Natural killer cell (primary cell): ENCODE data around the gene NABP1. TPM values are rescaled to one million over a fixed set of nuclear protein-coding genes. Genes with fewer than 3 reads are reported as not detected.

Experiments
- ATAC-seq, 3 donors: fragments of 150-1000 bp in 2 of 3; fragments of 200-7000 bp in 1 of 3; cut with Tn5 transposase; 1 replicate in 1 of 3; 2 replicates in 2 of 3; pipeline ENCODE4 v1.10.0; 2021; ENCODE audit warnings: mild to moderate bottlenecking in 2 of 3, moderate library complexity in 2 of 3
- DNase-seq, 2 donors: peaks; one replicate each; pipeline versions ENCODE4 v3.0.0 to v3.0.0-alpha.2; 2013 to 2021; ENCODE audit warnings: mixed read lengths in 1 of 2
- H3K27ac ChIP-seq: one replicate; pipeline ENCODE4 v1.5.1; 2013; ENCODE audit warnings: mild to moderate bottlenecking, low read length
- H3K27me3 ChIP-seq: one replicate; pipeline ENCODE4 v1.6.1; 2013; ENCODE audit warnings: low read length; ENCODE audit not compliant: control insufficient read depth, insufficient read depth
- H3K36me3 ChIP-seq: one replicate; pipeline ENCODE4 v1.6.1; 2013; ENCODE audit warnings: low read length; ENCODE audit not compliant: control insufficient read depth, insufficient read depth
- H3K4me1 ChIP-seq: one replicate; pipeline ENCODE4 v1.6.1; 2013; ENCODE audit warnings: low read length; ENCODE audit not compliant: control insufficient read depth, insufficient read depth
- H3K4me3 ChIP-seq: one replicate; pipeline ENCODE4 v1.5.1; 2013; ENCODE audit warnings: low read length
- H3K9me3 ChIP-seq: one replicate; pipeline ENCODE4 v1.6.1; 2013; ENCODE audit warnings: low read length; ENCODE audit not compliant: control insufficient read depth, insufficient read depth
- H3K27ac Mint-ChIP-seq, 2 donors: one replicate each; pipeline ENCODE4 v1.8.0; 2022; ENCODE audit warnings: mild to moderate bottlenecking in 2 of 2, mixed read lengths in 2 of 2, moderate library complexity in 1 of 2
- H3K27me3 Mint-ChIP-seq, 2 donors: one replicate each; pipeline ENCODE4 v1.8.0; 2022; ENCODE audit warnings: low read depth in 2 of 2, mixed read lengths in 2 of 2
- H3K36me3 Mint-ChIP-seq: one replicate; pipeline ENCODE4 v1.8.0; 2022; ENCODE audit warnings: mixed read lengths
- H3K4me1 Mint-ChIP-seq, 2 donors: one replicate each; pipeline ENCODE4 v1.8.0; 2022; ENCODE audit warnings: mixed read lengths in 2 of 2
- H3K4me3 Mint-ChIP-seq: one replicate; pipeline ENCODE4 v1.8.0; 2022; ENCODE audit warnings: mild to moderate bottlenecking, moderate library complexity, mixed read lengths
- H3K9me3 Mint-ChIP-seq, 2 donors: one replicate each; pipeline ENCODE4 v1.8.0; 2022; ENCODE audit warnings: mixed read lengths in 2 of 2
- CTCF ChIP-seq: fragments of 200-600 bp; IDR thresholded peaks from one replicate; pipeline ENCODE4 v1.8.0; 2022; ENCODE audit warnings: antibody characterized with exemption
- WGBS: methylation state at CpG from one replicate; pipeline ENCODE4 v1.1.7; 2013; ENCODE audit warnings: missing lambda C conversion rate; ENCODE audit not compliant: insufficient coverage; 5-methylcytosine and 5-hydroxymethylcytosine counted together
- intact Hi-C: fragments of 100-400 bp; cut with micrococcal nuclease; formaldehyde crosslinking; loops from one replicate; pipeline ENCODE4 v1.14.2; 2022
- total RNA-seq, 4 donors: library from RNA; stranded (reverse); fragments of 120-200 nt in 1 of 4; gene quantifications; one replicate each; pipeline versions ENCODE4 v1.2.3 to v1.2.4, GENCODE V29; 2013 to 2022

NABP1 gene
- total RNA-seq, 3 donors from 2014 or later (not counting 1 experiment from before 2014, with no cell fraction given): 44.5 to 52.2 (median 45.7) TPM

GRCh38 chr2:191637182-191638078, 40.5 kb upstream of the NABP1 start:
- peaks cover 26 to 27% of the 10 kb centered on the region in 2 donors for H3K4me1 Mint-ChIP-seq
- no peak for TF ChIP-seq CTCF
- Histone ChIP-seq H3K4me3 (no peak overlapping the region), H3K36me3 (no peaks in the 10 kb centered on the region), H3K9me3 (no peaks in the 10 kb centered on the region), H3K4me1 (peaks cover 15% of the 10 kb centered on the region), H3K27me3 (no peaks in the 10 kb centered on the region), H3K27ac (peak overlapping the region; percentile 46)
- DNase-seq: peak in 1 of 2 donors; percentile 63
- 76% methylated on average over 6 of the region's 6 CpGs for WGBS
- peaks cover 0 to 6% of the 10 kb centered on the region in 2 donors for H3K27me3 Mint-ChIP-seq
- H3K27ac Mint-ChIP-seq: peak overlapping the region; percentile 78 to 88
- no peaks in the 10 kb centered on the region for H3K36me3 Mint-ChIP-seq
- H3K9me3 Mint-ChIP-seq: no peaks in the 10 kb centered on the region
- peak; percentile 88 to 95 (median 88) for ATAC-seq
- intact Hi-C loops: no loop called here
- H3K4me3 Mint-ChIP-seq: peak overlapping the region; percentile 74

GRCh38 chr2:191638079-191638801, 39.7 kb upstream of the NABP1 start:
- Histone ChIP-seq H3K27ac (peak overlapping the region; percentile 46), H3K4me1 (peaks cover 15% of the 10 kb centered on the region), H3K4me3 (no peak overlapping the region), H3K9me3 (no peaks in the 10 kb centered on the region), H3K36me3 (no peaks in the 10 kb centered on the region), H3K27me3 (no peaks in the 10 kb centered on the region)
- no peak for TF ChIP-seq CTCF
- Mint-ChIP-seq H3K27ac (peak overlapping the region; percentile 78 to 88), H3K9me3 (no peaks in the 10 kb centered on the region), H3K4me3 (peak overlapping the region; percentile 74), H3K36me3 (no peaks in the 10 kb centered on the region), H3K4me1 (peaks cover 26 to 27% of the 10 kb centered on the region in 2 donors), H3K27me3 (peaks cover 0 to 6% of the 10 kb centered on the region in 2 donors)
- DNase-seq (peak in 1 of 2 donors; percentile 23), ATAC-seq (peak; percentile 20 to 38 (median 28))
- intact Hi-C loops: no loop called here
- WGBS: 87% methylated on average over 6 of the region's 6 CpGs

- Histone ChIP-seq H3K4me3 (no peak overlapping the region), H3K4me1 (peaks cover 15% of the 10 kb centered on the region), H3K27me3 (no peaks in the 10 kb centered on the region), H3K36me3 (no peaks in the 10 kb centered on the region), H3K27ac (peak overlapping the region; percentile 46), H3K9me3 (no peaks in the 10 kb centered on the region)
- no peak for TF ChIP-seq CTCF
- ATAC-seq (no peak), DNase-seq (no peak)
- intact Hi-C loops: no loop called here
- WGBS: no CpG with 5 or more reads among the region's 1 CpG
- H3K36me3 Mint-ChIP-seq: no peaks in the 10 kb centered on the region
- H3K27me3 Mint-ChIP-seq: peaks cover 0 to 6% of the 10 kb centered on the region in 2 donors
- peaks cover 26 to 27% of the 10 kb centered on the region in 2 donors for H3K4me1 Mint-ChIP-seq
- no peaks in the 10 kb centered on the region for H3K9me3 Mint-ChIP-seq
- H3K27ac Mint-ChIP-seq: peak overlapping the region in 1 of 2 donors; percentile 88
- H3K4me3 Mint-ChIP-seq: no peak overlapping the region
These were observed 39.1 kb upstream of the NABP1 start for GRCh38 chr2:191638802-191639172.
